ENCODE results near the gene SUSD6. TPM values are rescaled to one million over a fixed set of nuclear protein-coding genes. Genes with fewer than 3 reads are reported as not detected.

SUSD6 gene
- total RNA-seq, 1 donor from 2014 or later, result 22.3 TPM

DNA sequence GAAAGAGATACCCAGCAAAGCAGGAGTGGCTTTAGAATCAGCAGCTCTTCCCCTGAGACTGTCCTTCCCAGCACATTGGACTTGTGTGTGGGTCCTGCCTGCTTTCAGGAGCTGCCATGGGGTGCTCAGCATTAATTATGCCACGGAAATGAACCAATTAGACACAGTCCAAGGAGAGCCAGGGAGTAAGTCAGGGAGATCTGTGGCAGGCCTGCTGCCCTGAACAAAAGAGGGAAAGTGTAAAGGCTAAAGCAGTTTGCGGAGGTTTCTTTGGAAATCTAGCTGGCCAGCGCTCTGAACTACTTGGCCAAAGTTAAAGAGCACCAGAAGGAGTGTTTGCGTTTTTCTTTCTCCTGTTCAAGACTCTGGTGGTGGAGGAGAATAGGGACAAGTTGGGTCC lies 89.9 kb downstream of the SUSD6 start:
- H3K4me3 Mint-ChIP-seq (ENCODE audit: low read depth), result no peak overlapping the region
- TF ChIP-seq, protein P1, sequence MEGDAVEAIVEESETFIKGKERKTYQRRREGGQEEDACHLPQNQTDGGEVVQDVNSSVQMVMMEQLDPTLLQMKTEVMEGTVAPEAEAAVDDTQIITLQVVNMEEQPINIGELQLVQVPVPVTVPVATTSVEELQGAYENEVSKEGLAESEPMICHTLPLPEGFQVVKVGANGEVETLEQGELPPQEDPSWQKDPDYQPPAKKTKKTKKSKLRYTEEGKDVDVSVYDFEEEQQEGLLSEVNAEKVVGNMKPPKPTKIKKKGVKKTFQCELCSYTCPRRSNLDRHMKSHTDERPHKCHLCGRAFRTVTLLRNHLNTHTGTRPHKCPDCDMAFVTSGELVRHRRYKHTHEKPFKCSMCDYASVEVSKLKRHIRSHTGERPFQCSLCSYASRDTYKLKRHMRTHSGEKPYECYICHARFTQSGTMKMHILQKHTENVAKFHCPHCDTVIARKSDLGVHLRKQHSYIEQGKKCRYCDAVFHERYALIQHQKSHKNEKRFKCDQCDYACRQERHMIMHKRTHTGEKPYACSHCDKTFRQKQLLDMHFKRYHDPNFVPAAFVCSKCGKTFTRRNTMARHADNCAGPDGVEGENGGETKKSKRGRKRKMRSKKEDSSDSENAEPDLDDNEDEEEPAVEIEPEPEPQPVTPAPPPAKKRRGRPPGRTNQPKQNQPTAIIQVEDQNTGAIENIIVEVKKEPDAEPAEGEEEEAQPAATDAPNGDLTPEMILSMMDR (IDR thresholded peaks at IDR 0.05; ENCODE audit: unreplicated experiment), result no peak
- peak overlapping the region; percentile 15 for H3K27ac Mint-ChIP-seq
- H3K9me3 Mint-ChIP-seq (ENCODE audit: low read depth), result no peaks in the 10 kb centered on the region
- H3K36me3 Mint-ChIP-seq (ENCODE audit: insufficient read depth), result peaks cover 4% of the 10 kb centered on the region
- H3K4me1 Mint-ChIP-seq (ENCODE audit: low read depth), result peaks cover 20% of the 10 kb centered on the region
- H3K27me3 Mint-ChIP-seq, result no peaks in the 10 kb centered on the region
- no peak for DNase-seq (ENCODE audit: low spot score, unreplicated experiment)

DNA sequence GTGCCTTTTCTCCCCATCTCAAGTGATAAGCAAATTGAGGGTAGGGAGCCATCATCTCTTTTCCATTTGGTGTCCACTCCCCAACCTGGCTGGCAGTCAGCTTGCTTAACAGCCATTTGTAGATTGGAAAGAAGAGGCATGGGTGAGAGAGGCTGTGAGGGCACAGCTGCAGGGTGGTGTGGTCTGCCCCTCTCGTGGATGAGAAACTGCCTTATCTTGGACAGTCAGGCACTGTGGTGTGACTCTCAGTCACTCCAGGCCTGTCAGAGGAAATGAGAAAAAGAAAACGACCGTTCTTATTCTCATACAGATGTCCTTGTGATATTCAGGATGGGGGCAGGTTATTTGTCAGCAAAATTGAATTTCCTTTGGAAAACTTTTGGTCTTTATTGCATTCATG lies 90.5 kb downstream of the SUSD6 start:
- no peaks in the 10 kb centered on the region for H3K9me3 Mint-ChIP-seq (ENCODE audit: low read depth)
- peaks cover 16% of the 10 kb centered on the region for H3K4me1 Mint-ChIP-seq (ENCODE audit: low read depth)
- no peak overlapping the region for H3K27ac Mint-ChIP-seq
- TF ChIP-seq, protein P1 (IDR thresholded peaks at IDR 0.05; ENCODE audit: unreplicated experiment), result no peak
- no peaks in the 10 kb centered on the region for H3K27me3 Mint-ChIP-seq
- no peak for DNase-seq (ENCODE audit: low spot score, unreplicated experiment)
- peaks cover 4% of the 10 kb centered on the region for H3K36me3 Mint-ChIP-seq (ENCODE audit: insufficient read depth)
- no peak overlapping the region for H3K4me3 Mint-ChIP-seq (ENCODE audit: low read depth)

DNA sequence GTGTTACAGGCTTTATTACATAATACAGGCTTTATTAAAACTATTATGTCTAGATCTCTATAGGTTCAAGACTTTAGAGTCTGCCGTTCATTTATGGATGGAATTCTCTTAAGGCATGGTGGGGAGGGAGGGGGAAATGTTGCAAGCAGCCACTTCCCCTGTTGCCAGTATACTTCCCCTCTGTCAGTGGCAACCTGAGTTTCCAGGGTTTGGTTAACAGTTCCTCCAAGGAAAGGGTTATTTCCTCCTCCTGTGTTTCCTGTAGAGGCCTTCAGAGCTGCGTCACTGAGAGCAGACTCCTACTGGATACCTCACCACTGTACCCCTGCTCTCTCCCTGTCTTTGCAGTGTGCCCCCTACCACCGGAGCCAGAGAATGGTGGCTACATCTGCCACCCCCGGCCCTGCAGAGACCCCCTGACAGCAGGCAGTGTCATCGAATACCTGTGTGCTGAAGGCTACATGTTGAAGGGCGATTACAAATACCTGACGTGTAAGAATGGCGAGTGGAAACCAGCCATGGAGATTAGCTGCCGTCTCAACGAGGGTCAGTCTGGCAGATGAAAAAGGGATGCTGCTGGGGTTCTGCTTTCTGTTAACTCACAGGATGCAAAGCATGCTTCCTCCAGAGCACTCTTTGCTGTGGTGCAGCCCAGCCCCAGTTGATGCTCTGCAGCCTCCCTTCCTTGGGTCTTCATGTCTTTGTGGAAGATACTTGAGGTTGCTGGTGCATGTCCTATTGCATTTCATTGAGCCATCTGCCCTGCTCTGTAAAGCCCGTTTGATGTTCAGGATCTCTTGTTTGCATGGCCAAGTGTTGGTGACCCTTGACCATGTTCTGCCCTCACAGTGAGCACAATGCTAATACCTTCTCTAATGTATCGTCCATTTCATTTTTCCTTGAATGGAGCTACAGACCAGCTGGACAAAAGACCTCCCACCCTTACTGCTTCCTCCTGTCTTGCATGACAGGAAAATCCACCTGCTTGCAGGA lies 91.9 kb downstream of the SUSD6 start:
- no peak for DNase-seq (ENCODE audit: low spot score, unreplicated experiment)
- TF ChIP-seq, protein P1 (IDR thresholded peaks at IDR 0.05; ENCODE audit: unreplicated experiment), result no peak
- Mint-ChIP-seq H3K9me3 (ENCODE audit: low read depth) (no peaks in the 10 kb centered on the region), H3K4me1 (ENCODE audit: low read depth) (peaks cover 15% of the 10 kb centered on the region), H3K27me3 (no peaks in the 10 kb centered on the region), H3K27ac (no peak overlapping the region), H3K4me3 (ENCODE audit: low read depth) (no peak overlapping the region), H3K36me3 (ENCODE audit: insufficient read depth) (peaks cover 8% of the 10 kb centered on the region)

DNA sequence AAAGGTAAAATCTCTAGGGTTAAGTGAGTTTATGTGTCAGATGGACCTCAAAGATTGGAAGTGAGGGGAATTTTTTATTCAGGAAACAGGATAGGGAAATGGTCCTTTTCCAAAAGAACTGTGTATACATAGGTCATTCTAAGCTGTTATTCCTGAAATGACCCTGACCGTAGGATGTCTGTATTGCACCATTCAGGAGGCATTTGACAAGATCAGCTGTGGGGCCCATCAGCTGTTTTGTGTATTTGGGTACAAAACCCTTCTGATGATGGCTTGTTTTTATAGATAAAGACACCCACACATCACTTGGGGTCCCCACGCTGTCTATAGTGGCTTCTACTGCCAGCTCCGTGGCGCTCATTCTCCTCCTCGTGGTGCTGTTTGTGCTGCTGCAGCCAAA lies 92.9 kb downstream of the SUSD6 start:
- Mint-ChIP-seq H3K4me3 (ENCODE audit: low read depth) (no peak overlapping the region), H3K36me3 (ENCODE audit: insufficient read depth) (peaks cover 9% of the 10 kb centered on the region), H3K9me3 (ENCODE audit: low read depth) (no peaks in the 10 kb centered on the region), H3K27ac (peak overlapping the region; percentile 31), H3K4me1 (ENCODE audit: low read depth) (peaks cover 9% of the 10 kb centered on the region), H3K27me3 (no peaks in the 10 kb centered on the region)
- DNase-seq (ENCODE audit: low spot score, unreplicated experiment), result no peak
- TF ChIP-seq, protein P1 (IDR thresholded peaks at IDR 0.05; ENCODE audit: unreplicated experiment), result no peak

GRCh38 chr14:69705706-69706105 lies 94.3 kb downstream of the SUSD6 start:
- Mint-ChIP-seq H3K4me1 (ENCODE audit: low read depth) (peaks cover 3% of the 10 kb centered on the region), H3K36me3 (ENCODE audit: insufficient read depth) (peaks cover 13% of the 10 kb centered on the region), H3K4me3 (ENCODE audit: low read depth) (no peak overlapping the region), H3K27ac (no peak overlapping the region), H3K27me3 (no peaks in the 10 kb centered on the region), H3K9me3 (ENCODE audit: low read depth) (no peaks in the 10 kb centered on the region)
- no peak for DNase-seq (ENCODE audit: low spot score, unreplicated experiment)
- TF ChIP-seq, protein P1 (IDR thresholded peaks at IDR 0.05; ENCODE audit: unreplicated experiment), result no peak

All from progenitor cell of endocrine pancreas (in vitro differentiated cells).